NCI-H2029 treated with DMSO at 0.1 percent for 48 hours (cell line): Measurements from ENCODE around the gene ARPC5L.
"Not testable (repeated sequence)": the region's sequence is repeated elsewhere in the genome, so short reads cannot be mapped to it uniquely, and the experiment has no call there.

Experiments
- DNase-seq: peaks from one replicate; lab custom pipeline; 2025; lab: John Stamatoyannopoulos, UW

ARPC5L gene

DNA sequence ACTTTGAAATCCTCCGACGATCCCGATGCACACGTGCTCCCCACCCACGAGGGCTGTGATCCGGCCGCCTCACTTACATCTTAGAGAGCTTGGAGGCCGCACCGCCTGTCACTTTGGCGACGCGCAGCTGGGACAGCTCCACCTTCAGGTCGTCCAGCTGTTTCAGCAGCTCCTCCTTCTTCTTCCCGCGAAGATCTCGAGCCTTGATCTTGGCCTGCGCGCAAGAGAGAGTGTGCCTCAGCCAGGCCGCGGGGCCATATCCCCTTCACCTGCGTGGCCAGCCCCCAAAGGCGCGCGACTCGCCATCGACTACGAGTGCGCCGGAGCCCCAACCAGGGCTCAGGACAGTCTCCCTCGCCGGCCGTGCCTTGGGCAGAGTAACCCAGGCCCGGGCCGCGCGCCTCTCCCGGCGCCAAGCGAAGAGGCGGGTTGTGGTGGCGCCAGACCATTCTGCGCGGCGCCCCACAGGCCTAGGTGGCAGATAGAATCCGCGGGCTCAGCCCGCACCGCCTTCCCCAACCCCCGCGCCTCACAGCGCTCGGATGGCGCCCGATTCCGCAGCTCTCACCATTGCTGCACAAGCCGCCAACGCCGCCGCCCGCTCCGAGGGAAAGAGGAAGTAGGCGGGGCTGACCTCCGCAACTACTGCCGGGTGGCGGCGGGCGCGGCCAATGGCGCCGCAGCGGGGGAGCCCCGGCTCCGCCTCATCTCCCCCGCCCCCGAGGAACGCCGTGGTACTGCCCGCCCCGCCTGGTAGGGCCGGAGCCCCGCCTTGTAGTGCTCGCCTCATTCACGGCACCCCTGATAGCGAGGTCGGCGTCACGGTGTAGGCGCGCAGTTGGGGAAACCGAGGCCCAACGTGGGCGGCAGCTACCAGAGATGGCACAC is at the start of gene ARPC5L, which contains the start of gene RPL35:
ARPC5L (plus strand) TSS at position 789 of the 888 bp plus-strand sequence. CDS start 7,161 bp downstream, outside the sequence.
RPL35 (minus strand) TSS at position 616 of the 888 bp plus-strand sequence; CDS start at position 571, 45 bp downstream.
- DNase-seq = peak; percentile 68

DNA sequence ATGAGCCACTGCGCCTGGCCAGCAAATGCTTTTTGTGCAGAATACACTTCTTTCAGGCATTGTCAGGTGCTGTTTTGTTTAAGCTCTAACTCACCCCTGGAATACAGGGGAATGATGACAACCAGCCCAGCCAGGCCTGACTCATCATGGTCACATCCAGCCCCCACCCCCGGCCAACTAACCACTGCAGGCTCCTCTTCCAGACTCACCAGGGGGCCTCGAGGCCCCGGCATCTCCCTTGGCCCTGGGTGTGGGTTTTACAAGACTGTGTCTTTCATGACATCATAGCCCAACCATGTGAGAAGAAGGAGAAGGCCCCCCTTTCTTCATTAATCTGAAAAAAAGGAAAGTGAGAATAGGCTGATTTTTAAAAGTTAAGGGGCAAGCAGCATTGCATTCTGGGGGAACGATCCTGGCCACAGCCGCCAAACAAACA is 49.5 kb upstream of the ARPC5L start:
- DNase-seq = no peak

GRCh38 chr9:124813041-124813440 is 48.9 kb upstream of the ARPC5L start:
- no peak for DNase-seq

- no peak for DNase-seq
These were observed 48.3 kb upstream of the ARPC5L start for GRCh38 chr9:124813501-124814163.

GRCh38 chr9:124814164-124814535 is 47.8 kb upstream of the ARPC5L start:
- no peak for DNase-seq

DNA sequence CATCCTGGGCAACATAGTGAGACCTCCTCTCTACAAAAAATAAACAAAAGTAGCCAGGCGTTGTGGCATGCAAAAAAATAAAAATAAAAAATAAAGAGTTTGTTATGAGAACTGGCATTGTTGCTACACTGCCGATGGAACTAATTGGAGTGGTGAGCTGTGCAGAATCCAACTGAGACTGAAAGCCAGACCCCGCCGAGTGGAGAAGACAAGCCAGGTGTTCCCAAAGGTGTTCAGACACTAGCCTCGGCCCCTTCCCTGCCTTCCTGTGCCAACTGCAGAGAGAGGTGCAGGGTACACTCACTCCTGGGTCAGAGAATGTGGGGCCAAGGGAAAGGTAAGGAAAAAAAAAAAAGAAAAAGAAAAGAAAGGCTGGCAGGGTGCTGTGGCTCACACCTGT is 46.3 kb upstream of the ARPC5L start:
- DNase-seq = no peak

GRCh38 chr9:124818431-124819281 is 43.3 kb upstream of the ARPC5L start:
- DNase-seq = no peak

DNA sequence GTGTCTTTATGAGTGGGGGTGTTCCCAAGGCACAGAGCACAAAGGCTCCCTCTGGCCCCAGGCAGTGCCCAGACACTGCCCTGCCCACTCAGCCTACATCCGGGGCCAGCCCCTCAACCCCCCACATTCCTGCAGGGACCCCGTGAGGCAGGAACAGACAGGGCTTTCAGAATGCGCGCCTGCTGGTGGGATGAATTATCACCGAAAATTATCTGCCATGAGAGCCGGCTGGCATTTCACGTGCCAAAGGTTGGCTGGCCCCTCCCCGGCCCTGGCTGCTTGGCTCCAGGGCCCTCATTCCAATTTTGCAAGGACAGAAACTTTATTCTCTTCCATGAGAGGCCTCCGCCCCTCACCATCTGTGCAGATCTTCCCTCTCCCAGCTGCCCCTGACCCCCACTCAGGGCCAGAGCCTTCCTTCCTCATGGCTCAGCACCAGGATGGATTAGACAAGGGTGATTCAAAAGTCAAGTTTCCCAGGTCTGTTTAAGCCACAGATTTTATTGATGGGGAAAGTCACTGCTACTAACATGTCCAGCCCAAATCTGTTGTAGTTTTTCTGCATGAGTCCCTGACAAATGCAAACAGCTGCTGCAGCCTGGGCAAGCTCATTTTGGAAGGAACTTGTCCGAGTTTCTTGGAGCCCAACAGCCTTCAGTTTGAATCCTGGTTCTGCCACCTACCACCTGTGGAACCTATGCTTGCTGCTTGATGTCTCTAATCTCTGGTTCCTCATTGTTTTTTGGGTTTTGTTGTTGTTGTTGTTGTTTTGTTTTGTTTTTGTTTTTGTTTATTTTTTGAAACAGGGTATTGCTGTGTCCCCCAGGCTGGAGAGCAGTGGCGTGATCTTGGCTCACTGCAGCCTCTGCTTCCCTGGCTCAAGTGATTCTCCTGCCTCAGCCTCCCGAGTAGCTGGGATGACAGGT is 41.0 kb upstream of the ARPC5L start:
- no peak for DNase-seq

DNA sequence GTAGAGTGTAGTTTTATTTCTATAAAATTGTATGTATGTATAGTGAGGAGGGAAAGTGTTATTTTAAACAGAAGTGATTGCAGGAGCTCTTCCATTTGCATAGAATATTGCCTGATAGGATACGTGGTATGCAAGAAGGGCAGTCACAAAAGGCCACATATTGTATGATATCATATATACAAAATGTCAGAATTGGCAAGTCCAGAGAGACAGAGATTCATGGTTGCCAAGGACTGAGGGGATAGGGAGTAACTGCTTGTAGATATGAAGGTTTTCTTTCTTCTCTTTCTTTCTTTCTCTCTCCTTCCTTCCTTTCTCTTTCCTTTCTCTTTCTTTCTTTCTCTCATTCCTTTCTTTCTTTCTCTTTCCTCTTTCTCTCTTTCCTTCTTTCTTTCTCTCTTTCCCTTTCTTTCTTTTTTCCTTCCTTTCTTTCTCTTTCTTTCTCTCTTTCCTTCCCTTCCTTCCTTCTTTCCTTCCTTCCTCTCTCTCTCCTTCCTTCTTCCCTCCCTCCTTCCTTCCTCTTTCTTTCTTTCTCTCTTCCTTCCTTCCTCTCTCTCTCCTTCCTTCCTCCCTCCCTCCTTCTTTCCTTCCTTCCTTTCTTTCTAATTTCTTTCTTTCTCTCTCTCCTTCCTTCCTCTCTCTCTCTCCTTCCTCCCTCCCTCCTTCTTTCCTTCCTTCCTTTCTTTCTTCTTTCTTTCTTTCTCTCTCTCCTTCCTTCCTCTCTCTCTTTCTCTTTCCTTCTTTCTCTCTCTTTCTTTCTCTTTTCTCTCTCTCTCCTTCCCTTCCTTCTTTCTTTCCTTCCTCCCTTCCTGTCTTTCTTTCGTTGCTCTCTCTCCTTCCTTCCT is 33.2 kb upstream of the ARPC5L start:
- DNase-seq = no peak

- DNase-seq = no peak
These were observed 32.6 kb upstream of the ARPC5L start for GRCh38 chr9:124829334-124829669.

GRCh38 chr9:124830593-124830992 is 31.3 kb upstream of the ARPC5L start:
- no peak for DNase-seq

- no peak for DNase-seq
These were observed 30.1 kb upstream of the ARPC5L start for GRCh38 chr9:124831642-124832364.

DNA sequence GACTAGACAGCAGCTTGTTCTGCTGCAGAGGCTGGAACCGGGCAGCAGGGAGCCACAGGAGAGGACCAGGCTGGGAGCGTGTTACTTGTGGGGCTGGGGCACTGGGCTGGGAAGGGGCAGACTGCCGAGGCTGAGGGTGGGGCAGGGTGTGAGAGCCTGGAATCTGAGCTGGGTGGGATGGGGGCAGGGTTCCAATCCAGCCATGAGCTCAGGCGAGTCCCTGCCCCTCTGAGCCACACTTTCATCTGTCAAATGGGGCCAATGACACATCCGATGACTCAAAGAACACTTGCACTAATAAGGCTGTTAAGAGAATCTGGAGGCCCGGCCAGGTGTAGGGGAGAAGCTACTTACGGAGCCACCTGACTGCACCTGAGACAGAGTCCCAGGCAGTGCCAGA is 27.3 kb upstream of the ARPC5L start:
- no peak for DNase-seq

DNA sequence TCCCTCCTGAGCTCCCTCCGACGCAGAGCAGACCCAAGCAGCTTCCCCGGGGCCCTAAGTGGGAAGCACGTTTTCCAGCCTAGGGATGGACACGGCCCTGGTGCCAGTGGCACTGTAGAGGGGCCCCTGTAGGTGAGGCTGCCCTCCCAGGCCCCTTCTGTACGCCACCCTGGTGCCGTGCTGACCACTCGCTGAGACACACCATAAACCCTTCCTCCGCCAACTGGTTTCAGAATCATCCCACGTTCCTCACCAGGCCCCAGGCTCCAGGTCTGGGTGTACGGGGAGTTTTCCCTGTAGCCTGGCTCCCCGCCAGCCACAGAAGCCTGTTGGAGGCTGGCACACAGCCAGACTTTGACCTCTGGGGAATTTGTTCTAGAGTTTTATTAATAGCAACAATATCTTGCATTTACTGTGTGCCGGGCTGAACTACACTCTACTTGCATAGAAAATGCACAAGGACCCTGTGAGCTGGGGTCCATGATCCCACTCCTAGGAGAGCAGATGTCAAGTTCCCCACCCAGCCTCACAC is 26.8 kb upstream of the ARPC5L start:
- DNase-seq = no peak

DNA sequence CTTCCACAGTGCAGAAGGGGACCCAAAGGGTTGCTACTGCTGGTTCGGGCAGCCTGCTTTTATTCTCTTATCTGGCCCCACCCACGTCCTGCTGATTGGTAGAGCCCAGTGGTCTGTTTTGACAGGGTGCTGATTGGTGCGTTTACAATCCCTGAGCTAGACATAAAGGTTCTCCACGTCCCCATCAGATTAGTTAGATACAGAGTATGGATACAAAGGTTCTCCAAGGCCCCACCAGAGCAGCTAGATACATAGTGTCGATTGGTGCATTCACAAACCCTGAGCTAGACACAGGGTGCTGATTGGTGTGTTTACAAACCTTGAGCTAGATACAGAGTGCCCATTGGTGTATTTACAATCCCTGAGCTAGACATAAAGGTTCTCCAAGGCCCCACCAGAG is 23.8 kb upstream of the ARPC5L start:
- not testable (repeated sequence) for DNase-seq

- DNase-seq = not testable (repeated sequence)
These were observed 23.2 kb upstream of the ARPC5L start for GRCh38 chr9:124838567-124839275.

DNA sequence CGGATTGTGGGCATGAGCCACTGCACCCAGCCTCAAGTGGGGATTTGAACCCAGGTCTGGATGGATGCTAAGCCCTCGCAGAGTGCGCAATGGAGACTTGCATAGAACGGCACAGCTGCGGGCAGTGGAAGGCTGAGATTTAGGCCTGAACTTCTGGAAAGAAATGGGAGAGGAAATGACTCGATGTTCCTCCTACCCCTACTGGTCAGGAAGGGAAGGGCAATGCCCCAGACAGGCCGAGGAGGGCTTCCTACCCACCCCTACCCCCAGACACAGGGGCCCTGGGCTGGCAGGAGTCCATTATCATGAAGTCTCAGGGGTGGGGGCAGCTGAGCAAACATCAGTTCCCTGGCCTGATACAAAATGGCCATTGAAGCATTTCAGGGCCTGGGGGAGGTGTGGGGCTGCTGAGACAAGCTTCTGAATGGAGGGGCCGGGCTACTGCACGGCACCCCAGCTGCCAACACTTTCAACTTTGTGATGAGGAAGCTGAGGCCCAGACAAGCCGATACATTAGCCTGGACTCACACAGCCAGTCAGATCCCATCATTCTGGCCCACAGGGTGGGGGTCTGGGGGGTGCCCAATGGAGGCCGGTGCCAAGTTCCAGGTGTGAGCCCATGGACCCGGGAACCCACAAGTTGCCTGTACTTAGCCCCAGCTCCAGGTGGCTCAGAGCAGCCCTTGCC is 22.2 kb upstream of the ARPC5L start:
- DNase-seq = no peak

DNA sequence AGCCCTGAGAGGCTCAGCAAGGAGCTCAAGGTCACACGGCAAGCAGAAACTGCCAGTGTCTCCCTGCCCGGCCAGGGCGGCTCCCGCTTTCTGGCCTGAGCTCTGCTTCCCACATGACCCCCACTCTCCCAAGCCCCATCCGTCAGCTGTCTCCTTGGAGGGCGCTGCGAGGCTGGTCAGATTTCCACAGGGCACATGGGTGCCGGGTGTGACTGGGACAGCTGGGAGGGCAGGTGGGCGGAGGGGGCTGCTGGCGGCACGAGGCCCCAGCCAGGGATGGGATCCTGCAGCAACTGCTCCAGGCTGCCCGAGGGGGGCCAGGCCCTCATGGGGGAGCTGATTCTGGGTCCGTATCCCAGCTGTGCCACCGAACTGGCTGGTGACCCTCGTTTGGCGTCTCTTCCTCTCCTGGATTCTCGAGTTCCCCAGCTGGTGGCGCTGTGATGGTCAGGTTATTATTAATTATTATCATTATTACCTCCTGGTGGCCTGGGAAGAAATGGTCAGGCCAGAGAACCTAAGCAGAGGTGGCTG is 21.6 kb upstream of the ARPC5L start:
- DNase-seq = no peak
